Pons (tissue), 1 donor: ENCODE data around the gene ERN2.

Experiments used
- DNase-seq: peaks from one replicate; pipeline ENCODE4 v3.0.0-alpha.2; 2016; ENCODE audit warnings: low spot score

Gene ERN2

DNA sequence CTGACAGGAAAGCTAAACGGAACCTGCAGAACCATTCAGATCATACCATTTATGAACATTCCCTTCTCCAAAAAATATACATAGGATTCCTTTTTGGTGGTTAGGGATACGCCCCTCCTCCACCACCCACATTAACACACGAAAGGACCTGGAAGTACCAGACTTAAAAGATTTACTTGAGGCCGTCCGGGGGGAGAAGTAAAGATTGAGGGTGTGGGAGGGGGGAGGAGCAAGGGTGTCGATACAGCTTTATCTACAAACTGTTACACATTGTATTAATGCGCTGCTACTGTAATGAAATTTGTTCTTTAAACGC lies 72.4 kb downstream of the ERN2 start:
- peak; percentile 5 for DNase-seq
